T-helper 1 cell treated with Interleukin-12 subunit alpha and Interleukin-12 subunit beta and Interleukin-4 antibody, amounts not matched to agents 30 μg/mL and 1 μg/mL, for 36 hours (primary cell): Measurements from ENCODE around the gene ANKRD36.
"Not testable (repeated sequence)": the region's sequence is repeated elsewhere in the genome, so short reads cannot be mapped to it uniquely, and the experiment has no call there.

Experiments used
- H3K27ac Mint-ChIP-seq: one replicate; pipeline ENCODE4 v1.8.0; 2021; ENCODE audit warnings: mild to moderate bottlenecking, mixed read lengths
- H3K27me3 Mint-ChIP-seq: one replicate; pipeline ENCODE4 v1.8.0; 2021; ENCODE audit warnings: low read depth, mixed read lengths
- H3K36me3 Mint-ChIP-seq: one replicate; pipeline ENCODE4 v1.8.0; 2021; ENCODE audit warnings: low read depth, mixed read lengths
- H3K4me1 Mint-ChIP-seq: one replicate; pipeline ENCODE4 v1.8.0; 2021; ENCODE audit warnings: low read depth, mixed read lengths
- H3K4me3 Mint-ChIP-seq: one replicate; pipeline ENCODE4 v1.8.0; 2021; ENCODE audit warnings: mild to moderate bottlenecking, moderate library complexity, mixed read lengths
- H3K9me3 Mint-ChIP-seq: one replicate; pipeline ENCODE4 v1.8.0; 2021; ENCODE audit warnings: mixed read lengths

Gene ANKRD36

DNA sequence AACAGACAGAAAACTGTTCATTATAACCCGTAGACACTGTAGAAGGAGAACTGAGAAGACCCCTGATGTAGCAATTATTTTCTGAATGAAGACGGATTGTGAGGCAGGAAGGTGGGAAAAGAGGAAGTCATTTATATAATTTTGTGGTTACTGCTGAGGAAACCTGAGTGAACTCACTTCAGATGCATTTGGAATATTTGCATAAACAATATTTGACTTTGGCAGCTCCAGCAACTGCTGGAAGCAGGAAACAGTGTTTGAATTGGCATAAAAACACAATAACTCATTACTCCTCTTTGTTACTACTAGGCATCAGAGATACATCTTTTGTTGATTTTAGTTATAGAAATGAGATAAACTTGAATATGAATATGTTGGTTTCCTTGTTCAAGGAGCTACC lies 87.9 kb downstream of the ANKRD36 start:
- not testable (repeated sequence) for H3K27ac Mint-ChIP-seq, H3K27me3 Mint-ChIP-seq, H3K4me1 Mint-ChIP-seq, H3K4me3 Mint-ChIP-seq, H3K9me3 Mint-ChIP-seq
- H3K36me3 Mint-ChIP-seq = peaks cover 31% of the 10 kb centered on the region

DNA sequence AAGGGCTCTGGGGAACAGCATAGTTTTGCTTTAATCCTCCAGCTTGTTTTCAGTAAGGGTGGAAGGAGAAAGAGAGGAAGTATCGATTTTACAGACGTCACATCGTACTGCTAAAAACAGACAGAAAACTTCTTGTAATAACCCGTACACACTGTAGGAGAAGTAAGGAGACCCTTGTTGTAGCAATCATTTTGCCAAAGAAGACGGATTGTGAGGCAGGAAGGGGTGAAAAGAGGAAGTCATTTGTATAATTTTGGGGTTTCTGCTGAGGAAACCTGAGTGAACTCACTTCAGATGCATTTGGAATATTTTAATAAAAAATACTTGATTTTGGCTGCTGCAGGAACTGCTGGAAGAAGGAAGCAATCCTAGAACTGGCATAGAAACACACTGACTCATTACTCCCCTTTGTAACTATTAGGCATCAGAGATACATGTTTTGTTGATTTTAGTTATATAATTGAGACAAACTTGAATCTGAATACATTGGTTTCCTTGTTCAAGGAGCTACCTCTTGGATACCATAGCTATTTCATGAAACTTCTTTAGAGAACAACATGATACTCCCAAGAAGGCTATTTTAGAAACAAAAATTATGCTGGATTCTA lies 89.8 kb downstream of the ANKRD36 start:
- peaks cover 25% of the 10 kb centered on the region for H3K36me3 Mint-ChIP-seq
- not testable (repeated sequence) for H3K9me3 Mint-ChIP-seq, H3K27me3 Mint-ChIP-seq, H3K4me1 Mint-ChIP-seq, H3K4me3 Mint-ChIP-seq, H3K27ac Mint-ChIP-seq

DNA sequence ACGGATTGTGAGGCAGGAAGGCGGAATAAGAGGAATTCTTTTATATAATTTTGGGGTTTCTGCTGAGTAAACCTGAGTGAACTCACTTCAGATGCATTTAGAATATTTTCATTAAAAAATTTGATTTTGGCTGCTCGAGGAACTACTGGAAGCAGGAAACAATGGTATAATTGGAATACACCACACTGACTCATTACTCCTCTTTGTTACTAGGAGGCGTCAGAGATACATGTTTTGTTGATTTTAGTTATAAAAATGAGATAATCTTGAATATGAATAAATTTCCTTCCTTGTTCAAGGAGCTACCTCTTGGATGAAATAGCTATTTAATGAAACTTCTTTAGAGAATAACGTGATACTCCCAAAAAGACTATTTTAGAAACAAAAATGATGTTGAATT lies 97.4 kb downstream of the ANKRD36 start:
- Mint-ChIP-seq H3K9me3 (no peaks in the 10 kb centered on the region), H3K4me3 (no peak overlapping the region), H3K27me3 (no peaks in the 10 kb centered on the region), H3K36me3 (peaks cover 26% of the 10 kb centered on the region), H3K4me1 (peaks cover 3% of the 10 kb centered on the region), H3K27ac (no peak overlapping the region)

DNA sequence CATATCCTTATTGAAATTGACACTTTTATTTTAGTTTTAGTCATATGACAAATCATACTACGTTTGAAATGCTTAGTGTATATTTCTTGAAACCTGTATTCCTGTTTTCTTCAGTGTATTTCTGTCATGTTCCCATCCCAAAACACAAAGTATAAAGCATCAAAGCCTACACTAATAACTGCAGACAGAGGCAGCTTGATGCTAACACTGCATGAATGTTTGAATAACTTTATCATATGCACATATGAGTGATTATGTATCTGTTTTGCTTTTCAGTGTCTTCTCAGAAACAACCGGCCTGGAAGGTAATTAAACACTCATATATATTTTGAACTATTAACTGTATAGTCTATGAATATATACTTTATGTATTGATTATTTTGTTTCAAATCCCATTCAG lies 102.1 kb downstream of the ANKRD36 start:
- not testable (repeated sequence) for H3K9me3 Mint-ChIP-seq, H3K4me3 Mint-ChIP-seq, H3K27ac Mint-ChIP-seq, H3K27me3 Mint-ChIP-seq, H3K4me1 Mint-ChIP-seq
- H3K36me3 Mint-ChIP-seq = peaks cover 24% of the 10 kb centered on the region

DNA sequence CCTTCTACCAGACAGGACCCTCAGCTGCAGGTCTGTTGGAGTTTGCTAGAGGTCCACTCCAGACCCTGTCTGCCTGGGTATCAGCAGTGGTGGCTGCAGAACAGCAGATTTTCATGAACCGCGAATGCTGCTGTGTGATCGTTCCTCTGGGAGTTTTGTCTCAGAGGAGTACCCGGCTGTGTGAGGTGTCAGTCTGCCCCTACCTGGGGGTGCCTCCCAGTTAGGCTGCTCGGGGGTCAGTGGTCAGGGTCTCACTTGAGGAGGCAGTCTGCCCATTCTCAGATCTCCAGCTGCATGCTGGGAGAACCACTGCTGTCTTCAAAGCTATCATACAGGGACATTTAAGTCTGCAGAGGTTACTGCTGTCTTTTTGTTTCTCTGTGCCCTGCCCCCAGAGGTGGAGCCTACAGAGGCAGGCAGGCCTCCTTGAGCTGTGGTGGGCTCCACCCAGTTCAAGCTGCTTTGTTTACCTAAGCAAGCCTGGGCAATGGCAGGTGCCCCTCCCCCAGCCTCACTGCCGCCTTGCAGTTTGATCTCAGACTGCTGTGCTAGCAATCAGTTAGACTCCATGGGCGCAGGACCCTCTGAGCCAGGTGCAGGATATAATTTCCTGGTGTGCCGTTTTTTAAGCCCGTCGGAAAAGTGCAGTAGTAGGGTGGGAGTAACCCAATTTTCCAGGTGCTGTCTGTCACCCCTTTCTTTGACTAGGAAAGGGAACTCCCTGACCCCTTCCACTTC lies 118.1 kb downstream of the ANKRD36 start:
- peaks cover 13% of the 10 kb centered on the region for H3K36me3 Mint-ChIP-seq
- not testable (repeated sequence) for H3K27ac Mint-ChIP-seq, H3K27me3 Mint-ChIP-seq, H3K4me1 Mint-ChIP-seq, H3K9me3 Mint-ChIP-seq, H3K4me3 Mint-ChIP-seq

DNA sequence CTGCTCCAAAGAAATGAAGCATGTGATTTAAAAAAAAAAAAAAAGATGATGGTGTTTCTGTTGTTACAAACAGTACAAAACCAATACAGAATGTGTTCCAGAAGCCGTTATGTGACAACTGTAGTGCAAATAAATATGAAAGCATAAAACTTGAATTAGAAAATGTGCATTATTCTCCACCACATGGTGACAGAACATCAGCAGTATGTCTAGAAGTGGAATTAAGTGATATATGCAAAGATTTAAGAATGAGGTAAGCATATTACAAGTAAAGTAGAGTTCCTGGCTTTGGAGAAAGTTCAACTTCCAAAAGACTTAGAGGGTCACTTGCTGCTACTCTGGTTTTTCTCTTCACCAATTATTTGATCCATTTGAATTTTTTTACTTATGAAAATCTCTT lies 120.0 kb downstream of the ANKRD36 start:
- H3K4me3 Mint-ChIP-seq, H3K4me1 Mint-ChIP-seq, H3K9me3 Mint-ChIP-seq, H3K27me3 Mint-ChIP-seq, H3K27ac Mint-ChIP-seq, H3K36me3 Mint-ChIP-seq: not testable (repeated sequence)

DNA sequence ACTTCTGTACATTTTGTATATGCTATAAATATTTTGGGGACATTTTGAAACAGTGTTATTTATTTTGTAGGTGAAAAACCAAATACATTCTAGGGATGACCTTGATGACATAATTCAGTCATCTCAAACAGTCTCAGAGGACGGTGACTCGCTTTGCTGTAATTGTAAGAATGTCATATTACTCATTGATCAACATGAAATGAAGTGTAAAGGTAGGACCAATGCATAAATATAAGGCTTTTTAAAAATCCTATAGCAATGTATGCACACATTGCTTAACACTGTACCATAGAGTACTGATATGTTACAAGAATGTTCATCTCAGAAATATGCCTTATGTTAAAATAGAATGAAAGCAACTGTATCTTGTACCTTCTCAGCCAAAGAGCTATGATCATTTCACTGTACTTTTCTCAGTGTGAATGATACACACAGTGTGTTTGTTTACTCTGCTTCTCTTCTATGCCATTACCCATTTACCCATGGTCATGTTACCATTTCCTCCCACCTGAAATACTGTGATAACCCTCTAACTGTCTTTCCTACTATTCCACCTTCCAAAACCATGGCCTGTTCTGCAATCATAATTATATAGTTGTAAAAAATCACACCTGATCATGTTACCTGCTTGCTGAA lies 120.8 kb downstream of the ANKRD36 start:
- not testable (repeated sequence) for H3K27me3 Mint-ChIP-seq, H3K27ac Mint-ChIP-seq, H3K9me3 Mint-ChIP-seq, H3K36me3 Mint-ChIP-seq, H3K4me3 Mint-ChIP-seq, H3K4me1 Mint-ChIP-seq

DNA sequence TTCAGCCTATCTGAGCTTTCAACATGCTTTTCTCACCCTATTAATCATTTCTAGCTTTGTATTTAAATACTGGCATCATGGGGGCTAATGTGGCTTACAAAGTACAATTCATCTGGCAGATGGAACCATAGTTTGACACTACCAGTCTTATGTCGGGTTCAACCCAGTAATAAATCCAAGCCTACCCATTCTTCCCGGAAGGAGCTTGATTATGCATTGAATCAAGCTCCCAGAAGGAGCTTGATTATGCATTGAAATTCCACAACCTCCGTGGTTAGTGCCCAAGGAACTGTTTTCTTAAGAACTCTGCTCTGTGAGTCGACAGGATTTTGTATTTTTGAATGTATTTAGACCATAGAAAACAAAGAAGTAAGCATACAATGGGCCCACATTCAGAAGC lies 148.2 kb downstream of the ANKRD36 start:
- H3K9me3 Mint-ChIP-seq, H3K36me3 Mint-ChIP-seq: not testable (repeated sequence)

DNA sequence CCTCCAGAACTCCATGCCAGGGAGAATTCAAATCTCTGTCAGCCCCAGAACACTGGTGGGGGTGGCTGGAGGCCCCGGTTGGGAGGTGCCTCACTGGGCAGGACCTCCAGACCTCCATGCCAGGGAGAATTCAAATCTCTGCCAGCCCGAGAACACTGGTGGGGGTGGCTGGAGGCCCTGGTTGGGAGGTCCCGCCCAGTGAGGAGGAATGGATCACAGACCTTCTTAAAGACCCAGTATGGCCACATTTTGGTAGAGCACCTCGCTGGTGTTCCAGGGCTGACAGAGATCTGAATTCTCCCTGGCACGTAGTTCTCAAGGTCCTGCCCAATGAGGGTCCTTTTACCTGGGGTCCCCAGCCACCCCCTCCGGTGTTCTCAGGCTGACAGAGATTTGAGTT lies 153.5 kb downstream of the ANKRD36 start:
- not testable (repeated sequence) for H3K27ac Mint-ChIP-seq, H3K4me1 Mint-ChIP-seq, H3K4me3 Mint-ChIP-seq, H3K36me3 Mint-ChIP-seq, H3K27me3 Mint-ChIP-seq, H3K9me3 Mint-ChIP-seq

More for the DNA sequence above, 148.2 kb downstream of the ANKRD36 start:
- H3K4me1 Mint-ChIP-seq, H3K4me3 Mint-ChIP-seq, H3K27me3 Mint-ChIP-seq, H3K27ac Mint-ChIP-seq: not testable (repeated sequence)

DNA sequence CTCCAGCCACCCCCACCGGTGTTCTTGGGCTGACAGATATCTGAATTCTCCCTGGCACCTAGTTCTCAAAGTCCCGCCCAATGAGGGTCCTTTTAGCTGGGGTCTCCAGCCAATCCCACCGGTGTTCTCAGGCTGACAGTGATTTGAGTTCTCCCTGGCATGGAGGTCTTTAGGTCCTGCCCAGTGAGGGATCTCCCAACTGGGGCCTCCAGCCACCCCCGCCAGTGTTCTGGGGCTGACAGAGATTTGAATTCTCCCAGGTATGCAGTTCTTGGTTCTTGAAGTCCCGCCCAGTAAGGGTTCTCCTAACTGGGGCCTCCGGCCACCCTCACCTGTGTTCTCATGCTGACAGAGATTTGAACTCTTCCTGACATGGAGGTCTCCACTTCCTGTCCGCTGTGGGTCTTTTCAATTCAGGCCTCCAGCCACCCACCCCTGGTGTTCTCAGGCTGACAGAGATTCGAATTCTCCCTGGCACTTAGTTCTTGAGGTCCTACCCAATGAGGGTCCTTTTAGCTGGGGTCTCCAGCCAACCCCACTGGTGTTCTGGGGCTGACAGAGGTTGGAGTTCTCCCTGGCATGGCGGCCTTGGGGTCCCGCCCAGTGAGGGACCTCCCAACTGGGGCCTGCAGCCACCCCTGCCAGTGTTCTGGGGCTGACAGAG lies 154.6 kb downstream of the ANKRD36 start:
- Mint-ChIP-seq H3K4me3 (no peak overlapping the region), H3K4me1 (no peaks in the 10 kb centered on the region), H3K9me3 (peaks cover 4% of the 10 kb centered on the region), H3K27me3 (no peaks in the 10 kb centered on the region), H3K27ac (no peak overlapping the region), H3K36me3 (peaks cover 4% of the 10 kb centered on the region)

DNA sequence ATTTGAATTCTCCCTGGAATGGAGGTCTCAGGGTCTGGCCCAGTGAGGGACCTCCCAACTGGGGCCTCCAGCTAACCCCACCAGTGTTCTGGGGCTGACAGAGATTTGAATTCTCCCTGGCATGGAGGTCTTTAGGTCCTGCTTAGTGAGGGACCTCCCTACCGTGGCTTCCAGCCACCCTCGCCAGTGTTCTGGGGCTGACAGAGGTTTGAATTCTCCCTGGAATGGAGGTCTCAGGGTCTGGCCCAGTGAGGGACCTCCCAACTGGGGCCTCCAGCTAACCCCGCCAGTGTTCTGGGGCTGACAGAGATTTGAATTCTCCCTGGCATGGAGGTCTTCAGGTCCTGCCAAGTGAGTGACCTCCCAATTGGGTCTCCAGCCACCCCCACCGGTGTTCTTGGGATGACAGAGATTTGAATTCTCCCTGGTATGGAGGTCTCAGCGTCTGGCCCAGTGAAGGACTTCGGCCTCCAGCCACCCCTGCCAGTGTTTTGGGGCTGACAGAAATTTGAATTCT lies 155.2 kb downstream of the ANKRD36 start:
- H3K27me3 Mint-ChIP-seq, H3K9me3 Mint-ChIP-seq, H3K4me3 Mint-ChIP-seq, H3K36me3 Mint-ChIP-seq, H3K4me1 Mint-ChIP-seq, H3K27ac Mint-ChIP-seq: not testable (repeated sequence)

DNA sequence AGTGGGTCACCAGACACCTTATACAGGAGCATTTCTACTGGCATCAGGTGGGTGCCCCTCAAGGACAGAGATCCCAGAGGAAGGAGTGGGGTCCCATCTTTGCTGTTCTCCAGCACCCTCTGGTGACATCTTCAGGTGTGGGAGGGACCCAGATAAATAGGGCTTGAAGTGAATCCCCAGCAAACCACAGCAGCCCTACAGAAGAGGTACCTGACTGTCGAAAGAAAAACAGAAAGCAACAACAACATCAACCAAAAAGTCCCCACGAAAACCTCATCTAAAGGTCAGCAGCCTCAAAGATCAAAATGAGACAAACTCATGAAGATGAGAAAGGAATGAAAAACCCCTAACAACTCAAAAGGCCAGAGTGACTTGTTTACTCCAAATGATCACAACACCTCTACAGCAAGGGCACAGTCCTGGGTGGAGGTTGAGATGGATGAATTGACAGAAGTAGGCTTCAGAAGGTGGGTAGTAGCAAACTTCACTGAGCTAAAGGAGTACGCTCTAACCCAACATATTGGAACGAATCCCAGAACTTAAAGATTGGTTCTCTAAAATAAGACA lies 163.4 kb downstream of the ANKRD36 start:
- H3K9me3 Mint-ChIP-seq, H3K27me3 Mint-ChIP-seq, H3K4me1 Mint-ChIP-seq, H3K36me3 Mint-ChIP-seq, H3K4me3 Mint-ChIP-seq, H3K27ac Mint-ChIP-seq: not testable (repeated sequence)

DNA sequence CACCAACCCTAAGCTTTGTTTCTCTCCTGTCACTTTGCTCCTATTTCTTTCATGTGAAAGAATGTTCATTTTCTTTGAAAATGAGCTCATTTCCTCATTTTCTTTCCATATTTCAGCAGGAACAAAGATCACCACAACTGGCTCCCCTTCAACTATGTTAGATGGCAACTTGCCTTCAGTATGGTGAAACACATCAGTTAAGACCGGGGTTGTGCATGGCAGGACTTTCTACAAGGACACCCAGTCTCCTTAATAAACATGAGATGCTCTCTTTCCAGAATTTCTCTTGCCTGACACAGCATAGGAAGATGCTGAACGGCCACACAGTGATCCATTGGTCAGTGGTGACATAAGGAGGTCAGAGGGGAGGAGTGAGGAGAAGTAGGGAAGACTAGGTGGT lies 172.2 kb downstream of the ANKRD36 start:
- H3K36me3 Mint-ChIP-seq, H3K9me3 Mint-ChIP-seq, H3K27me3 Mint-ChIP-seq, H3K4me3 Mint-ChIP-seq, H3K27ac Mint-ChIP-seq, H3K4me1 Mint-ChIP-seq: not testable (repeated sequence)

DNA sequence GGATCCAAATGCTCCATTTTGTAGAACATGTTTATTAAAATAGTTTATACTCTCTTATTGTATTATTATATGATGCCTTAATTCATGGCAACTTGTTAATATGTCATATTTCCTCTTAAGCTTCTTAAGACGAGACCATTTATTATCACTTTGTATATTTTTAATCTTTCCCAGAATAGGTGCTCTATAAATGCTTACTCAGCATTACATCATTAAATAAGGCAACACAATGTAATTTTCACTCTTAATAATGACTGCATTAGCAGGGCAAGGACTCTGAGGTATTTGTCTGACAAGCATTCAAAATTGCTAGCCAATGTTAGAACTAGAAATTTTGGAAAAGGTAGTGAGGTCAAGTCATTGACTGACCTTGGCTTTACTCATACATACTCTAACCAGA lies 180.7 kb downstream of the ANKRD36 start:
- H3K9me3 Mint-ChIP-seq, H3K27ac Mint-ChIP-seq, H3K36me3 Mint-ChIP-seq, H3K27me3 Mint-ChIP-seq, H3K4me1 Mint-ChIP-seq, H3K4me3 Mint-ChIP-seq: not testable (repeated sequence)
